Cardiac septum (tissue), 1 donor: ENCODE measurements around the gene PLVAP. TPM values are rescaled to one million over a fixed set of nuclear protein-coding genes. Genes with fewer than 3 reads are reported as not detected.

Source experiments
- DNase-seq: peaks from one replicate; pipeline ENCODE4 v3.0.0-alpha.2; 2020; ENCODE audit warnings: low spot score
- intact Hi-C: fragments of 100-400 bp; cut with DNase I; formaldehyde crosslinking; loops from one replicate; pipeline ENCODE4 v1.14.0; 2022
- total RNA-seq: library from RNA; stranded (reverse); fragmentation: NEBNext Ultra II Directional; extraction: Animal tissue kit (Norgen Biotek cat#: 25700); gene quantifications from one replicate; pipeline ENCODE4 v1.2.1, GENCODE V29; 2021
- donor health status: DM: no; HTN: no; CAD: no.

PLVAP gene
- total RNA-seq, 1 donor from 2014 or later = 32.8 TPM

DNA sequence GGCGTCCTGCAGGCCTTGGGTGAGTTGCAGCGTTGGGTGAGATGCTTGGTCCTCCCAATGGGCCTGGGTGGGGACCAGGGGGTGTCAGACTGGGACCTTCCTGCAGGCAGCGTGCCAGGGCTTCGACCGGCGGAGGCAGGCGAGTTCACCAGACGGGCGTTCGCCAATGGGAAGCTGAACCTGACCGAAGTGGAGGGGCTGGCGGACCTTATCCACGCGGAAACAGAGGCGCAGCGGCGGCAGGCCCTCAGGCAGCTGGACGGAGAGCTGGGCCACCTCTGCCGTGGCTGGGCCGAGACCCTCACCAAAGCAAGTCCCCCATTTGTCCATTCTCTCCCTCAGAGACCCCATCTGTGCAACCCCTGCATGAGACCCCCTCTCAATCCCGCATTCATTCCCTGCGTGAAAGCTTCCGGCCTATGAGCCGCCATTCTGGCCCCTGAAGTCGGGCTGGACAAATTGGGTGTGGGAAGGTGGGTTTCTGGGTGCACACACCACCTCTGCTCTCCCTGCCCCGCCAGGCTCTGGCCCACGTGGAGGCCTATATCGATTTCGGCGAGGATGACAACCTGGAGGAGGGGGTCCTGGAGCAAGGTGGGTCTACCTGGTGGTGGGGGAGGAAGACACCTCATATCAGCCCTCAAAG, 38.6 kb downstream of the PLVAP start:
- intact Hi-C loops = loop anchor here (5.0 kb wide), 1 partner anchor 36 kb away; the partner anchor contains the start of gene ABHD8
- DNase-seq = no peak

DNA sequence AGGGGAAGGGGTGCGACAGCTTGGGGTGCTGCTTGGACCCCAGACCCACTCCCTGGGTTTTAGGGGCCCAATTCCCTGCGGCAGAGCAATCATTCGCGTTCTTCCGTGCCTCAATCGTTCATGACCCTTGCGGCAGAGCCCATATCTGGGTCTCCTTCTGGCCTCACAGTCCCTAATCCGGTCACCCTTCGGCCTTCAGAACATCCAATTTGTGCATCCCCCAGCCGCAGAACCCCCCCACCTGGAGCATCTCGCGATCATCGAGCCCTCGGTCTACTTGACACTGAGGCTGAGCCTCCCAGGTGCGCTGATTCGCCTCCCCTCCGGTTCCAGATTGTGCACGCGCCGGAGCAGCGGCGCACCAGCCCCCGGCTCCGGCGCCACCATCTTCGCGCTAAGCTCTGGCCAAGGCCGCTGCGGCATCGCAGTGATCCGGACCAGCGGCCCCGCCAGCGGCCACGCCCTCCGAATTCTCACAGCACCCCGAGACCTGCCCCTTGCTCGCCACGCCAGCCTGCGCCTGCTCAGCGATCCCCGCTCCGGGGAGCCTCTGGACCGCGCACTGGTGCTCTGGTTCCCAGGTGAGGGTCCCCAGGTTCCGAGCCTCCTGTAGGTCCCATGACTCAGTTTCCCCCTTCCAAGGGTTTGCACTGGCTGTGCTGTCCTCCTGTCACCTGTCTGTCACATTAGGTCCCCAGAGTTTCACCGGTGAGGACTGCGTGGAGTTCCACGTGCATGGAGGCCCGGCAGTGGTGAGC, 39.3 kb downstream of the PLVAP start:
- DNase-seq = no peak
- intact Hi-C loops = loop anchor here (5.0 kb wide), 1 partner anchor 36 kb away; the partner anchor contains the start of gene ABHD8

DNA sequence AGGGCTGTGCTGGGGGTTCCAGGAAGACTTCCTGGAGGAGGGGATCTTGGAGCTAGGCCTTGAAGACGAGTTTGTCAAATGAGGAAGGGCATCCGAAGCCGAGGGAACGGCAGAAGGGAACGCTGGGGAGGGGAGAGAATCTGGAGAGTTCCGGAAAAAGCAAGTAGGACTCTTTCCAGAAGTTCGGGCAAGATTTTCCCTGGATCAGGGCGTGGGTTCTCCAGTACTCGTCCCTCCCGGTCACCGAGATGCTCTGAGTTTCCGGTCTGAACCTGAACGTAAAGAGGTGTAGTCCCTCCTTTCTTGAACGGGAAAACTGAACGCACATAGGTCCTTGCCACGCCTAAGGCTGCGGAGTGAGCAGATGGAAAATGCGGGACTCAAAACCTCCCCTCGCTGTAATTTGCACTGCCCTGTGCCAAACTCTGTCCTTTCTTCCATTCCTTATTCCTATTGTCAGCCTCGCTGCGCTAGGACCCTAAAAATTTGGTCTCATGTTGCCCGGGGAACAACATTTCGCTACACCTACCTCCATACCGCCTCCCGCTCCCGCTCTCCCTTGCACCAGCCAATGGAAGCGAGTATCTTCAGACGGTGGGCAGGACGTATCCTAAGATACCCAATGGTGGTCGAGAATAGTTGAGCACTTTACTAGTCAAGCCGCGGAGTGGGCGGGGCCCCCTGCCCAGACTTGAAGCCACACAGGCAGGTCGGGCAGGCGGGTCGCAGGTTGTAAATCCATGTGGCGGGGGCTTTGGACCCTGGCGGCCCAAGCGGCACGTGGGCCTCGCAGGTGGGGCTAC, 40.1 kb downstream of the PLVAP start, which contains the start of gene GTPBP3:
Gene GTPBP3, plus strand, starts transcription at position 682 of the 803 bp plus-strand sequence. Its CDS starts 59 bp downstream, at position 741.
- peak; percentile 97 for DNase-seq
- intact Hi-C loops = loop anchor here (5.0 kb wide), 1 partner anchor 35 kb away; the partner anchor contains the start of gene ABHD8

DNA sequence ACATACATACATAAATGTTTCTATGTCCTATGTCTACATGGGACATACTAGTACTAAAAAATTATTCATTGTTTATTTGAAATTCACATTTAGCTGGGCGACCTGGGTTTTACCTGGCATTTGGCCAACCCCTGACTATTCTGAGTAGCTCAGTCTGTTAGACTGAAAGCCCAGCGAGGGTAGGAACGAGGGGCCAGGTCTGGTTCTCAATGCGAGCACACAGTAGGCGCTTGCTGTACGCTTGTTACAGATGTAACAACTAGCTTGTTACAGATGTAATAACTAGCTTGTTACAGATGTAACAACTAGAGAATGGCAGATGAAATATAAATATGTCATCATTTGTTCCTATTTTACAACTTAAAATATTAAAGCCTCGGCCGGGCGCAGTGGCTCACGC, 41.6 kb downstream of the PLVAP start:
- intact Hi-C loops = loop anchor here (5.0 kb wide), 1 partner anchor 33 kb away; the partner anchor contains the start of gene ABHD8
- DNase-seq = no peak

DNA sequence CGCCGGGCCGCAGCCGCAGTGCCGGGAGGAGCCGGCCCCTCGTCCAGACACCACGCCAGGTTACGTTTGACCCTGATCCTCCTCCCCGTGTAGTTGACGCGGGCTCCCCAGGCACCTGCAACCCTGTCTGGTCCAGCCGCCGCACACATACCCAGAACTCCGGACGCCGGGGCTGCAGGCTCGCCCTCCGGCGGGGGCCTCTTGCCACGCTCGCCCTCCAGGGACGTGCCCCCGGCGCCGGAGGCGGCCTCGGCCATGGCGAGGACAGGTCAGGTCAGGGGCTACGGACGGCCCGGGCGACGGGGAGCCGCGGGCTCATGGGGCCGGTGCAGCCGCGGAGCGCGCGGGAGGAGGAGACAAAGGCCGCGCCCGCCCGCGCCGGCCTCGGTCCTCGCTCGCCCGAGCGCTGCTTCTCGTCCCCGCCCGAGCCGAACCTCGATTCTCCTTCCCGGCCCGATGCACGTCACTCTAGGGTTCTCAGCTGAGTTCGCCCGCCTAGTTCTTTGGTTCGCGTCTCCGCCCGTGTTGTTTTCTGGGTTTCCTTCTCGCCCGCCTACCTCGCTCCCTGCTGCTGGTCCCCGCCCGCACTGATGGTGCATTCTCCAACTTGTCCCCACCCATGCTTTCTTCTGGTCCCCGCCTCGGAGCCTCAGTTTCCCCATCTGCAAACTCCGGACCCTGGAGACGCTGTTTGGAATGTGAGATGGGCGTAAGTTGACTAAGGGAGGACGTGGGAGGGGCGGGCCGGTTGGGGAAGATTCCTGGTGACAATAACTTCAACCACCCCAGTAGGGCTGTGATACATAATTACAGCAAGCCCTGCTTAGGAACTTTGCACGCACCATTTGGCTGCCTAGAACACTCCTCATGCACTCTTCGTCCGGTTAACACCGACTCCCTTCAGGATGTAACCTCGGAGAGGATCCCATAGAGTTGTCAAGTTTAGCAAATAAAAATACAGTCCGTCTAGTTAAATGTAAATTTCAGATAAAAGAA, 42.4 kb downstream of the PLVAP start, which contains the start of gene ANO8:
Gene ANO8, minus strand, starts transcription at position 442 of the 996 bp plus-strand sequence. Its CDS starts 185 bp downstream, at position 257.
- peak; percentile 97 for DNase-seq
- intact Hi-C loops = loop anchor here (5.0 kb wide), 1 partner anchor 32 kb away; the partner anchor contains the start of gene ABHD8

DNA sequence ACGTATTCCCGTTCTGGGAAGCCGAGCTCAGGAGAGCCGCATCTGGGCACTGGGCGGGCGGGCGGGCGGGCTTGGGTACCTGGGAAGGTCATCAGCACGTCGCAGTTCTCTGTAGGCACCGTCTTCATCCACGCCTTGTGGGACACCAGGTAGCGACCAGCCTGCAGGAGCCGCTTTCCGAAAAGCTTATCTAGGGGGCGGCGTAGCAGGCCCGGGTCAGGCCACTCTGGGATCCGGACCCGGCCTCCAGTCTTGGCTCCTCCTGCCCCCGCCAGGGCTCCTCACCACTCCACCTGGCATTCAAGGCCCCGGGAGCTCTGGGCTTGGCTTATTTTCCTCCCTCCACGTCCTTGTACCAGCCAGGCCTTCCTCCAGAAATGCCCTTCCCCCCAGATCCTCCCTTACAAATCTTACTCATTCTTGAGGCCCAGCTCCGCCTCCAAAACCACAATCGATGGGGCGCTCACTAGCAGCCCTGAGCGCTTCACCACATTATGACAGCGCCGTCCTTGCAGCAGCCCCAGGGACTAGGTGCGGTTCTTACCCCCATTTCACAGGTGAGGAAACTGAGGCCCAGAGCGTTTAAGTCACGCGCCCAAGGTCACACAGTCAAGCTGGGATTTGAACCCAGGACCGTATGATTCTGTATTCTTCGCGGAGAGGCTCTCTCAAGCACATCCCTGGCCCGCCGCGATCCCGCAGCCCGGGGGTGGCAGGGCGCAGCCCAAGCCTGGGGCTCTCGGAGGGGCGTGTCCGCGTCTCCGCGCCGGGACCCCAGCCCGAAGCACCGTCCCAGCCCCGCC, 43.3 kb downstream of the PLVAP start:
- DNase-seq = no peak
- intact Hi-C loops = no loop called here

DNA sequence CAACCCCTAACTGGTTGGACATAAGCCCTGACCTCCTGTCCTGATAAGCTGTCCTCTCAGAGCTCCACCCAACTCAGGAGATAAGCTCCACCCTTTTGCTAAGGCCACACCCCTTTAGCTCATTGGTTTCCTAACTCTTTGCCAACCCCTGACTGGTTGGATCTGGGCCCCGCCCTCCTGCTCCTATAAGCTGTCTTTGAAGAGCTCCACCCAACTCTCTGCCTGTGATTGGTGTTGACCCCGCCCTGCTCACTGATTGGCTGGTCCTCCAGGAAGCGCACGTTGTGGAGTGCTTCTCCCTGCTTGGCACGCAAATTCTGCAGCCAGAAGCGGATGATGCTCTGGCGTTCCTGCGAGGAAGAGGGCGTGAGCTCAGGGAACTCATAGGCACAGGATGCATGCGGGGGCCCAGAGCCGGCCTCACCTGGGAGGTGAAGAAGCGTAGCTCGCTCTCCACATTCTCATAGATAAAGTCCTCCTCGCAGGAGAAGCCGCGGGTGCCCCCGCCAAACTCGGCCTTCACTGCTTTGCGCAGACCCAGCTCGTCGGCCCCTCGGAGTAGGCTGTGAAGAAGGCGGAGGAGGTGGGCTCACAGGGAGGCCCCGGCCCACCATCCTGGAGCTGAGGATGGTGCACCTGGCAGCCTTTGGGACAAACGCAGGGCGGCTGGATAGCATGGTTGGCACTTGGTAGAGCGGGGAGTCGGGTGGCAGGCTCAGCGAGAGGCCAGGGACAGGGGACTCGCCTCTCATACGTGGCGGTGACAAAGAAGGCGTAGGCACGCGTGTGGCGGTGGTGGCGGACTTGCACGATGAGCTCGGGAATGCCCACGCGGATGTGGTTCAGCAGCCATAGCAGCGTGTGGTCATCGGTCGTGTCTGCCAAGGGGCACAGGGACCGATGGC, 44.2 kb downstream of the PLVAP start:
- no peak for DNase-seq
- intact Hi-C loops = no loop called here

DNA sequence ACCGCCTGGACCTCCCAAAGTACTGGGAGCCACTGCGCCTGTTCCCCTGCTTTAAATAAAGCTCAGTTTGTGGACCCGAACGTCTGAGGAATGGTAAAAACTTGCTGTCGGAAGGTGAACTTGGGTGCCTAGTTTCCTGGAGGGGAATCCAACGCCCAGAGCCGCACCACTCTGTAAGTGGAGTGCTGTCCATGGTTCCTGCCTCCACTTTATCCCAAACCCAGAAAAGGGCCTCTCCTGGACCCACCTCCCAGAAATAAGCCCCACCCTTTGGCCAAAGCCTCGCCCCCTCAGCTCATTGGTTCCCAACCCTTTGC, 44.8 kb downstream of the PLVAP start:
- no peak for DNase-seq
- intact Hi-C loops = no loop called here

DNA sequence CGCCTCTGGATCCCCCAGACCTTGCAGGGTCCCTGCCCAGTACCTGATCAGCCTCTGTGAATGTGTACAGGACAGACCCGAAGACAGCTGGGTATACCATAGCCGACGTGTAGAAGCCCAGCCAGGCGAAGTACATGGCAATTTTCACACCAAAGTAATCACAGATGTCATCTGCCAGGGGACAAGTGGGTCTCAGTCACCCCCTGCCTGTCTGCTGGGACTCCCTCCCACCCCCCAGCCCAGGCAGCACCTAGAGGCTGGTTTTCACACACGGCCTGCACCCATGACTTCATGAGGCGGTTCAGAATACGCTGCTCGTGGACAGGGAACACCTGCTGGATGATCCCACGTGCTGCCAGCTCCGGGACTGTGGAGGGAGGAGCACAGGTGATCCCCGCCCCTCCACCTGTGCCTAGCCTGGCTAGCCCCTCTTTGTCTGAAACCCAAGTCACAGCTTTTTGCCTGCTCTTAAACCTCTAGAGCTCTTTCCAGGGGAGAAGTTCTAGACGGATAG, 46.0 kb downstream of the PLVAP start:
- no peak for DNase-seq
- intact Hi-C loops = no loop called here

DNA sequence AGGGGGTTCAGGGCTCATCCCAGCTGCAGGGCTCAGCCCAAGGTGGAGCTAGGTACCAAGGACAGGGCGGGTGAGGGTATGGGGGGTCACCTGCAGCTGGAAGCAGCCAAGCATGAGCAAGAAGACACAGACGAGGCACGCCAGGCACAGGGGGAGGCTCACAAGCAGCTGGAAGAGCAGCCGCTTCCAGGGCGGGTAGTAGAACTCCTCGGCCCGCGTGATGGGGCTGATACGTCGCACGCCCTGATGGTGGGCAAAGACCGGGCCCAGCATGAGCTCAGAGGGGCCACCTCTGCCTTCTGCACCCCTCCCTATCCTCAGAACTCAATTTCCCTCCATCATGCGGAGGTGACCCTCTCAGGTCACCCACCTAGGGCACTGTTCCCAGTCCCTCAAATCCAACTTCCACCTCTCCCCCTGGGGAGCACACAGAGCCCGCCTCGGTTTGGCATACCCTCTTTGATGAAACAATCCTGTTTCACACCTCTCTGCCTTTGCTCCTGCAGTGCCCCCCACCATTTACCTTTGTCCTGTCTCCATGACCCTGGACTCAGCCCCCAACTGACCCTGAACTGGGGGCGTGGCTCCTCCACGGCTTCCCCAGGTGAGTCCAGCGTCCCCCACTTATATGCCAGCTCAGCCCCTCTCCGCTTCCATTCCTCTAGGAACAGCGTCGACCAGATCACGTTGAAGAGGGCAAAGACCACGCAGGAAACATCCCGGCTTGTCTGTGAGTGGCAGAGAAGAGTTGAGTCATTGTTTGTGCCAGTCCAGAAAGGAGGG, 46.7 kb downstream of the PLVAP start:
- no peak for DNase-seq
- intact Hi-C loops = no loop called here

DNA sequence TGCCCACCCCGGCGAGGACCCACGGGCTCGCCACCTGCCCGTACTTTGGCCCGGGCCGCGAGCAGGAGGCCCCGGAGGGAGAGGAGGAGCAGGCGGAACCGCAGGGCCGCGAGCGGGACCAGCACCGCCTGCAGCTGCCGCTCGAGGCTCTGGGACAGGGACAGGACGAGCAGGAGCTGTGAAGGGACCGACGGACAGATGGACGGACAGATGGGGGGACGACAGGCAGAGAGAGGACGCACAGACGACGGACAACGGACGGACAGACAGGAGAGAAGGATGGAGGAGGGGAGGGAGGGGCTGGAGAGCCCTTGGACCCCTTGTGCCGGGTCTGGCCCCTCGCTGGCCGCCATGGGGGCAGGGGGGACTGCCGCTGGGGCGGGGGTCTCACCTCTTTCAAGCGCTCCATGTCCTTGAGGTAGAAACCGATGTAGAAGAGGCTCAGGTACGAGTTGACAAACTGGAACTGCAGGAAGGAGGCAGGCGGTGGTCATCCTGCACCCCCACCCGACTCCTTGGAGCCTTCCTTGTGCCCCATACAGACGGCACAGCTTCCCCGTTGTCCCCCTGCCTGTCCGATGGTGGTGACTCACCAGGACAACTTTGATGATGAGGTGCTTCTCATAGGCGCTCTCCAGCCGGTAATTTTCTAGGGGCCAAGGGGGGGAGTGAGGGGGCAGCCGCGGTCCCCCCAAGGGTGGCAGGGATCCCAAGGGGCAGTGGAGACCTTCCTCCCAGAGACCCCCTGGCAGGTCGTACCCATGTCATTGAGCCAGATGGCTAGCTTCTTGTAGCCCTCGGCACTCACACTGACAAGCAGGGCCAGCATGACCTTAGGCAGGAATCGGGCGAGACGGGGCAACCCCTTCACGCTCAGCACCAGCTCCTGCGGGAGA, 47.5 kb downstream of the PLVAP start:
- intact Hi-C loops = no loop called here
- no peak for DNase-seq

DNA sequence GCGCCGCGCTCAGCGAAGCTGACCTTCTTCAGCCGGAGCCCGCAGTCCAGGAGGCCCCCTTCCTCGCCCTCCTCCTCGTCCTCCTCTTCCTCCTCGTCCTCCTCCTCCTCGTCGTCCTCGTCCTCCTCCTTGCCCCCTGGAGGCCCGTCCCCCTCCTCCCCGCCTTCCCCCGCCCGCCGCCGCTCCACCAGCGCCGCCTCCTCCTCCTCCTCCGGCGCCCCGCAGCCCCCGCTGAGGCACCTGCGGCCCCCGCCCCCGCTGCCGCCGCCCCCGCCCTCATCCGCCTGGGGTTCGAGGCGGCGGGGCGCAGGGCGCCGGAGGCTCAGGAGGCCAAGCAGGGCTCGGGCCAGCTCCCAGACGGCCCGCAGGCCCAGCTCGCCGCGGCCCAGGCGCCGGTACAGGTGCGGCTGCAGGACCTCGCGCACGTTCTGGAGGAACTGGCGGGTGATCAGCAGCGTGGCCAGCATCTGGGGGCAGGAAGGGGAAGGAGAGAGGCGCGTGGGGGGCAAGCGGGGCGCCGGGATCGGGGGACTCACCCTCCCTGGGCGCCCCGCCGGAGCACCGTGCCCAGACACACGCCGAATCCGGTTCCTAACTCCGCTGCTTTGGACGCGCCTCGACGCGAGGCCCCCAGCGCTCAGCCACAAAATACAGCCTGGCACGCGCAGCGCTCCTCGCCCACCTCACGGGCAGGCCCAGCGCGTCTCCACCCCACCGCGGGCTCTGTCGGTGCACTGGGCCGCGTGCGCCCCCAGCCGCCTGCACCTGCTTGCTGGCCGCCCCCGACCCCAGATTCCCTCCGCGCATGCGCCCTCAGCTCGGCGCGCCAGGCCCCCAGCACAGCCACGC, 48.4 kb downstream of the PLVAP start:
- DNase-seq = no peak
- intact Hi-C loops = no loop called here

DNA sequence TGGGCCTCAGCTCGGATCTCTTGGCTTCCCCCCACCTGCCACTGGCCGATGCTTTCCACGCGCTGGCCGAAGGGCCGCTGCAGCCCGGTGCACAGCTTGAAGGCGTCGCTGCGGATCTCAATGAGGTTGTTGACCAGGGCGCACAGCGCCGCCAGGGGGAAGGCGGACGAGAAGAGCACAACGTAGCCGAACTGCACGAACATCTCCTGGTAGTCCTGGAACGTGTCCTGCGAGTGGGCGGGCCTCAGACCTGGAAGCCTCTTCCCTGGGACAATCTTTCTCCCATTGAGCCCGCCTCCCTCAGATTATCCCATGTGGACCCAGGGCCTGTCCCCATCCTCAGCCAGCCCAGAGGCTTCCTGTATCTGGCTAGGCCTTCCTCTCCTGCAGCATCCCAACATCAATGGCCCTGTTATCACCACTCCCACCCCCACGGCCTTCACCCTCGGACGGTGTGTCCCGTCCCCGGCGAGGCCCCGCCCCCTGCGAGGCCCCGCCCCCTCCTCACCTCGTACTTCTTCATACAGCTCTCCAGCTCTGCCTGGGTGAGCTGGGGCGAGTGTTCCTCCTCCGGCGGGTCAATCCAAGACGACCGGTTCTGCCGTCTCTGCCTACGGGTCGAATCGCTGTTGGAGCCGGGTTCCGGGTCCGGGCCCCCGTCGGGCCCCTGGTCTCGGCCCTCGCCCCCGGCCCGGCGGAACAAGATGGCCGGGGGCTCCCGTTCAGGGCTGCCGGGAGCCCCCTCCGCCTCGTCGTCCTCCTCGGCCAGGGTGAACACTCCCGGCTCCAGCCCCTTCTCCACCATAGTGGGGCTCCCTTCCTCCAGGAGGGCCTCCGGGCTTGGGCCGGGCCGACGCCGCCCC, 49.3 kb downstream of the PLVAP start:
- intact Hi-C loops = no loop called here
- no peak for DNase-seq
